Embryonic facial prominence (tissue), 1 donor: ENCODE data around the gene TMPRSS7.
A peak's percentile ranks its signal among the peaks of the same experiment; 100 is the strongest.
"Not testable (repeated sequence)": the region's sequence is repeated elsewhere in the genome, so short reads cannot be mapped to it uniquely, and the experiment has no call there.

Source experiments
- DNase-seq: peaks from one replicate; pipeline ENCODE4 v3.0.0-alpha.2; 2016; ENCODE audit errors: extremely low spot score

The TMPRSS7 gene

DNA sequence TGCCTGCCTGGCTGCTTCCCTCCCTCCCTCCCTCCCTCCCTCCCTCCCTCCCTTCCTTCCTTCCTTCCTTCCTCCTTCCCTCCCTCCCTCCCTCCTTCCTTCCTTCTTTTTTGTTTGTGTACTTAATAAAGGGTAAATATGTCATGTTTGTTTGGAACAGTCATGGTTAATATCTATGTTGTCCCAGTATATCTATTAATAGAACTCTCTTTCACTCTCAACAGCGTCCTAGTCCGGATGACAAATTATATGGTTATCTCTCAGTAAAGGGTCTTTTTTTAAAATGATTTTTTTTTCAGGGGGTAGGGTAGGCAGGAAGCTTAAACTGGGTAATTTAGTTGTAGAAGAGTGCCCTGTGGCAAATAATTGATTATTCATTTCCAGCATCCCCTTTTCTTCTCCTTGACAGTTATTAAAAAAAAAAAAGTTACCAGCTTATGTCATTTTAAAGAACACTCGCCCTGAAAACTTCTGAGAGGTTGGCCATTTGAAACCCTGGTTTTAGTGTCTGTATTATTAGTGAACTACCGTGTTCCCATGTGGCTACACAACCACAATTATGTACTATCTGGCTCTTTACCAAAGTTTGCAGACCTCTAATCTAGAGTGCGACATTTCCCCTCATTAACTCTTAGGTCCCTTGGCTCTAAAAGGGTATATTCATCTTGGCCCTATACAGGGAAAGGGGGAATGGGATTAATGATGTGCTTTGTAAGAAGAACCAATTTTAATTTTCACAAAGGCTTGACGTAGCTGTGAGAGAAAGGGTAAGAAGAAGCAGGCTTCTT, 22.1 kb upstream of the TMPRSS7 start:
- DNase-seq = no peak

DNA sequence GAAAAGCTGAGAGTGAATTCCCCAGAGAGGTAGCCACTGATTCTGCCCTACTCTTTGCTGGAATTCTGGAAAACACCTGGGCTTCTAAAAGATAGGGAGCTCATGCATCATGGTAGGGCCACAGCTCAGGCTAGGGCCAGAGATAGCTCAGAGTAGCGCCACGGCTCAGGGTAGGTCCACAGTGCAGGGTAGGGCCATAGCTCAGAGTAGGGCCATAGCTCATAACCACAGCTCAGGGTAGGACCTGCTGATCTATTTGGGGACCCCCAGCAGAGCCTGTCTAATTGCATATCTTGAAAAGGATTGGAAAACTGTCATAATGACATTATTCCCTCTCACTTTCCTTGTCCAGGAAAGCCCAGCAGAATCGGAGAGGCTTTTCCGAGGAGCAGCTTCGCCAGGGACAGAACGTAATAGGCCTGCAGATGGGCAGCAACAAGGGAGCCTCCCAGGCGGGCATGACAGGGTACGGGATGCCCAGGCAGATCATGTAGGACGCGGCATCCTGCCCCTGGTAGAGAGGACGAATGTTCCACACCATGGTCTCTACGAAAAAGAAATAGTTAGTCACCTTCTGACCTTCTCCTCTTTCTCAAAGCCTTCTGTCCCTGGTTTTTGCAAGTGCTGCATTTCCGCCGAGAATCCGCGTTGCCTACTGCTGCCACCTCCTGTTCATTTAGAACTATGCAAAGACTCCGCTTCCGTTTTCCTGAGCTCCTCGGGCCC, 21.3 kb upstream of the TMPRSS7 start:
- peak; percentile 58 for DNase-seq

DNA sequence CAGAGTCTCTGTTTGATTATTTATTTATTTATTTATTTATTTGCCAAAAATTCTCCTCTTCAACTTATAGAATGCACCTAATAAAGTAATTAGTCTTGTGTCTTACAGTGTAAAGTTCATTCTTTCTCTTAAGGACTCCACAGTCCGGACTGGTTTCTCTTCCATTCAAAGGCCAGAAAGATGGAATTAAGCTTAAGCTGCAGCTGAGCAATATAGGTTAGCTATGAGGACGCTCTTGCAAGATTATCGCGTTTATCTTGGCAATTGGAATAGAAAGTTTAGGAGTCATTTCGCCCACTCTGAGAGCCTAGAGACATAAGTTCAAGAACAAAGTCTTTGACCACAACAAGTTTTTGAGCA, 20.8 kb upstream of the TMPRSS7 start:
- no peak for DNase-seq

DNA sequence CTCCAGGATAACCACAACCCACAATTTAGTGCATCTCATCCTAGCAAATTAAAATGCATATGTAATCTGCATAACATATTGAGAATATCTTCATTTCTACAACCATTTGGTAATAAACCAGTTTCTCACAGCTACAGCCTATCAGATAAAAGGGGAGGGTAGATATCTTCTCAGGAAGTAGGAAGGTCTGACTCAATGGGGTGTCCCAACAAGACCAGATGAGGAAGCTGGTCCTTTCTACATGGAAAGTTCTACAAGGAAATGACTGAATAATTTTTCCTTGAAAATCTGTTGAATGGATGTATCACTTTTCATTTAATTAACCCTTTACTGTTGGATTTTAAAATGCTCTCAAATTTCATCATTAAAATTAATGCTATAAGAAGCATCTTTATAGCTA, 17.4 kb upstream of the TMPRSS7 start:
- no peak for DNase-seq

DNA sequence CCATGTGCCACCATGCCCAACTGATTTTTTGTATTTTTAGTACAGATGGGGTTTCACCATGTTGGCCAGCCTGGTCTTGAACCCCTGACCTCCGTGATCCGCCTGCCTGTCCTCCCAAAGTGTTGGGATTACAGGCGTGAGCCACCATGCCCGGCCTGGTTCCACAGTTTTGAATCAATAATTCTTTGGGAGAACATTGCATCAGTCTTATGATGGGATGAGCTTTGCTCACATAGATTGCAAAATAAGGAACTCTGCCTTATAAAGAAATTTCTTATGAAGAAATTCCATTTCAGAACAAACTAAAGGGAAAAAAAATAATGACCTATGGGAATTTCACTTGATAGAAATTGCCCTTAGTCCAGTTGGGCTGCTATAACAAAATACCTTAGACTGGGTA, 15.8 kb upstream of the TMPRSS7 start:
- no peak for DNase-seq

DNA sequence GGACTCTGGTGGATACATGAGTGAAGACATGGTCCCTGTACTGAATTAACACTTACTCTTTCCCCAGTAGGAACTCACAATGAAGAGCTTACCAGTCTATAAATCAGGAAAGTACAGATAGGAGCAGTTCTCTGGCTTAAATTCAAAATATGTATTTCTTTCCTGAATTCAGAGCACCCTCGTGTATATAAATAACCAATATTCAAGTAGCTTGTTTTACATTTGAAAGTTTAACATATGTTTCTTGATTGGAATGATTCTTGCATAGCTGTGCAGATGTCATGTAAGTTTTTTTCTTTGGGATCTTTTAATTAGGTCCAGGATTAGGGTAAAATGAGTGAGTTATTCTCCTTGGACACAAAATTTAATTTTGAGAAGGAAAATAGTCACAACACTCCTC, 14.8 kb upstream of the TMPRSS7 start:
- DNase-seq = no peak

DNA sequence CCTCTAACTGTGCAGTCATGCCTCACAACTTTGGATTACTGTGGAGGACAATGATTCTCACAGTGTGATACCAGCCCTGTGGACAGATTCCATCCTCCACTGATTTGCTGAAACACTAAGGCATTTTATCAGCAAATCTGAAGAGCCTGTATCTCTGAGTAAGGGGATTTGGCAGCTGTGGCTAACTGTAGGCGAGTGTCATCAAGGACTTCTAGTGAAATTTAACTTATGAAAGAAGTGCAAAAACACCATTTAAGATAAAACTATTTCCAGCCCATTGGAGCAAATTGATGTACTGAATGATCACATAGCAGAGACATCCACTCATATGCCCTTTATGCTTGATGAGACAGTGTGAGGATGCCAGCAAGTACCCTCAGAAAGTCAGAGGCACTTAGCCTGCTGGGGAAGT, 13.9 kb upstream of the TMPRSS7 start:
- no peak for DNase-seq

DNA sequence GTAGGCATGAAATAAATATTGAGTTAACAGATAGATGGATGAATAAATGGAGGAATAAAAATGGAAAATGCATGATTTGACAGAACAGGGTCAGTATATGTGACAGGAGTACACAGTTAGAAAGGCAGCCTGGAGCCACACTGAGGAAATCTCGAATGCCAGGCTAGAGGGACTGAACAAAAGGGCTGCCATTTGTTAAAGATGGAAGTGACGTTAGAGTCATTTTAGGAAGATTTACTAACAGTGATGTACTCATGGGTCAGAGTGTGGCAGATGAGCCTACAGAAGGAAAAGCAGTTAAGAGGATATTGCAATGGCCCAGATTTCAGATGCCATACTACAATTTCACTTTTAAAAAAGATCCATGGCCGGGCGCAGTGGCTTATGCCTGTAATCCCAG, 7.4 kb upstream of the TMPRSS7 start:
- DNase-seq = no peak

DNA sequence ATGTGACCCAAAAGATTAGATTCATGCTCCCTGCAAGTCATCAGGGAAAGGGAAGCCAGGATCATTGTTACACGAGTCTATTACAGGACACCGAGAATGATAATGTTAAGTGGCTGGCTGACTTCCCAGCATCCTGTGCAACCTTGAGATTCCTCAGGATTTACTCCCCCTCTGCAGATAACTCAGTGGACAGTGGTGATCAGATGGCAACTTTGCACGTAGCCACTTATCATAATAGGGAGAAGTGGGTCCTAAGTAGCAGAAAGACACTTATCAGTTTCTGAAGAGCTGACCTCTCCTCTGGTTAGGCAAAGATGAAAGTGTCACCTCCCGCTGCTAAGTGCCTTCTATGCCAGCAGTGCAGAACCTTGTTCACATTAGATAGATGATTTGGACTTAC, 6.7 kb upstream of the TMPRSS7 start:
- DNase-seq = no peak

DNA sequence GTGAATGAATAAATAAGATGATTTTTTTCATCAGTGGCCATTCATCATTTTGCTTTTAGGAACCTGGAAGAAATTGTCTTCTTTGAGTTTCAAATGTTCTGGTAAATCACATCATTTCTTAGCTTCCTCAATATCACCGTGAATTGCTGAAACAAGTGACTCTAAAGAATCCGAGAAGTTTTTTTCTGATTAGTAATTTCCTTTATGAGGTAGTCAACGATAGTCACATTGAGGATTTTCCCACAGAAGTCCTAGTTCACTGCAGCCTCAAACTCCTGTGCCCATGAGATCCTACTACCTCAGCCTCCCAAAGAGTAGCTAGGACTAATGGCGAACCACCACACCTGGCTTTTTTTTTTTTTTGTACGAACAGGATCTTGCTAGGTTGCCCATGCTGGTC, 3.6 kb upstream of the TMPRSS7 start:
- no peak for DNase-seq

DNA sequence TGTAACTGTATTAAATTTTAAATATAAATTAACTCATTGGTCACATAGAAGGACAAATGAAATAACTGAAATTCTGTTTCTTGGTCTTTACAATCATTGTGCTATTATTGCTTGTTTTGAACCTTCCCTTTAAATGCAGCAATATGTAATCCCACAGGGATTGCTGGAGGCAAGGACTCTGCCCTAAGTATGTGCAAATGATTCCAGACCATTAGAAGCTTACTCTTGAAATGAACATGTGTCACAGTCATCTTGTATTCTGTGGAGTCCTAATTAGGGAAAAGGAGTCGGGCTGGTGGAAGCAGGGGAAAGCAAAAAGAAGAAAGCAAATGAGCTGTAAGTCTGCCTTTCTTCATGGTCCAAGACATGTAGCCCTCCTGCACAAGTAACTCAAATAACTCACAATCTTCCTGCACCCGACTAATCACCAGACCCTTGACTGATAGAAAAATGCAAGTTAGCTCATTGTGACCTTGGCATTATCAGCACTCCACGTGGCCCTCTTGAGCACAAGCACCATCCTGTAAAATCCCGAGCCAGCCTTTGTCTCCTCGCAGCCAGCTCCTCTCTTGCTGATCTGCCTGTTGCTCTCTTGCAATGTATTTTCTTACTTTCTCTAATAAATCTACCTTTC, 2.3 kb upstream of the TMPRSS7 start:
- DNase-seq = no peak

DNA sequence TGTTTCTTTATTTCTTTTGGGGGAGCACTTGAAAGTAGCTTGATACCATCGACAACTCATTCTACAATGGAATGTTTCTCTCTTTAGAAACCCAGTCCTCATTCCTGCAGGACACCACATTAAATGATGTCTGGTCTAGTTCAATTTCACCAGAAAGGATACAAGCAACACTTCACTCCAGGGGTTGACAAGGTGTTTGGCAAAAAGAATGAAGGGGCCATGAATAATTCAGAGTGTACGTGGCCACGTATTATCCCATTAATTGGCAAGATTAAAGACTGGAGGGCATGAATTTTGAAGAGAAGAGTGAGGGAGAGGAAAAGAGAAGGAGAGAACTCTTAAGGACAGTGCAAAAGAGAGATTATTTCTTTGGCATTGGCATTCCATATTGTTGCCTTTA, 705 bp downstream of the TMPRSS7 start:
- no peak for DNase-seq

DNA sequence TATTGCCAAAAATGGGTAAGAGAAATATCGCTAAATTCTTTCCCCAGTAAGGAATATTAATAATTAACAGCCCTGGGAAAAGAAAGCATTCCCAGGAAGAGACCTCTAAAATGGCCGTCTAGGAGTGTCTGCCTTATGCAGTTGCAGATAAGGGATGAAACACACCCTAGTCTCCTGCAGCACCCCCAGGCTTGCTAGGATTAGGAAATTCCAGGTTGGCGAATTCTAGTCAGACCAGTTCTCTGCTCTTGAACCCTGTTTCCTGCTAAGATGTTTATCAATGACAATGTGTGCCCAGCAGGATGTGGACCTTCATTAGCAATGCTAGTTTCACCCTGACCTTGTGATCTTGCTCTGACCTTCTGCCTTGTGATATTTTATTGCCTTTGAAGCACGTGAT, 2.7 kb downstream of the TMPRSS7 start:
- not testable (repeated sequence) for DNase-seq

DNA sequence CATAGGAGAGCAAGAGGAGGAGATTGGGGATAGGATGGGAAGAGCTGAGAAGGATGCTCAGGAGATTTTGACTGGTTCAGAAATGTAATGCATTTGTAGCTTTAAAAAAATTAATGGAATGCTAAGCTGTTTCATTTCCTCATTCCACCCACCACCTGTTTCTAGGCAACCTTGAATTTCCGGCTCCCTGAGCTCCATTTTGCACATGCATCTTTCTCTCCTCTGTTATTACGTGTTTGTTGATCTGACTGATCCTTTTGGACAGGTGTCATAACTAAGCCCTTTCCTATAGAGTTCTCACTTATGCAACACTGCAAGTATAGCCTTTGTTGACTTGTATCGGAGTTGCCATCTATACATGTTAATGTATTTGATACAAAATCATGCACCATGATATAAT, 4.3 kb downstream of the TMPRSS7 start:
- DNase-seq = no peak

DNA sequence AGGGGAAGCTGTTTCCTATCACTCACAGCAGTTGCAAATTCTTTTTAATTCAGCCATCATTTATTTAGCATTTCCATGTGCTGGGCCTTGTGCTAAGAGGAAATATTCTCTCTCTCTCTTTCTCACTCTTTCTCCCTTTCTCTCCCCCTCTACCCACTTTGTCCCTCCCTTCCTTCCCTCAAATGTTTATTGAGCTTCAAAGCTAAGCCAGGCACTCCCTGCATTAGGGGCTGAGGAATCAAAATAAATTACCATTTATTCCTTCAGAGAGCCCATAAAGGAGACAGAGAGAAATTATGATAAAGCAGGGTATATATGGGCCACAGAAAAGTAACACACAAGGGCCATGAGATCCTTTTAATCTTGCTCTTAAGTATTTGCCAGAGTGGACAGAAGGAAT, 6.8 kb downstream of the TMPRSS7 start:
- no peak for DNase-seq

DNA sequence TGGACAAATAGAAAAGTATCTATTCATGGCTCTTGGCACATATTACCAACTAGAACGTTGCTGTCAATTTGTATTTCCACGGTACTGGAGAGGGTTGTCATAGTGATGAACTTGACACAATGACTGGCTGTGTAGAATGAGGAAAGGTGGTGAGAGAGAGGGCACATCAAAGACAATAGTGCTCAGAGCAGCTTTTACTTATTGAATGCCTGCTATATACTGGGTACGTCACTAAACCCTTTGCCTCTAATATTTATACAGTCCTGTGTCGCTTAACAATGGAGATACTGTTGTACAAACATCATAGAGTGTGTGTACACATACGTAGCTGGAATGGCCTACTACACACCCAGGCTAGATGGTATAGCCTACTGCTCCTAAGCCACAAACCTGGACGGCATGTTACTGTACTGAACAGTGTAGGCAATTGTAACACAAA, 8.3 kb downstream of the TMPRSS7 start:
- no peak for DNase-seq

DNA sequence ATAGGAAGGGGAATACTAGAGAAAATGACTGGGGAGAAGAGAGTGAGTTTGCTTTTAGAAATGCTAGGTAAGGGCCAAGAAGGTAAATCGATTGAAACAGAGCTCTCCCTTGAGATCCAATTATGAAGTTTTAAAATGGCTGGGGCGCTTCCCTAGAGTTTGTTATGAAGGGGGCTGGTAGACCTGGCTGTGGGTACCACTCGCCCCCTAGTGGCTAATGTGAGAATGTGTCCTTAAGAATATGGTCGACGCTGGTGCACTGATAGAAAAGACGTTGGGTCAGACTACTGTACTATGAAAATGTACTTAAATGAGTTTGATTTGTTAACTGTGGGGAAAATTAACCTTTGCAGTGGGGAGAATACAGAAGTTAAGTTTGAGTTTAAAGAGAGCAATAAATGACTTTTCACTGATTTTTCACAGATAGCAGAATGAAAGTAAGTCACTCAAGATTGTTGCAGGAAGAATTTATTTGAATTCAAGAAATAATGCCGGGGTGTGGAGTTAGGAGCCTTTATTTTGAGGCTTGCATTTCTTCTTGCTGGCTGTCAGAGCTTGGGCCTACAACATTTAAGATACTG, 9.2 kb downstream of the TMPRSS7 start:
- peak; percentile 59 for DNase-seq

DNA sequence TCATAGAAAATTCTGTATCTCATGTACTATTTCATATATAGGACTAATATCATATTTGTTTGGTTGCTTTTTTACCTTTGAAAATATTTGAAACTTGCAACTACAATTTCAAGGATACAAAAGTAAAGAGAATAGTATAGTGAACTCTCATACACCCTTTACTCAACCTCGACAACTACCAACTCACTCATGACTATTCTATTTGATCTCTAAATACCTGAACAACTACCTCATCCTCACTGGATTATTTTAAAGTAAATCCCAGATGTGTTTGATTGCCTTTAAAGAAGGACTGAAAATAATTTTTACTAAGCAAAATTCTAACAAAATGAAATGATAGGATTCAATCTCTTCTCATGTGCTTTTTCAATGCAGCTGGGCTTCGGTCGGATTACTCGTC, 12.1 kb downstream of the TMPRSS7 start:
- no peak for DNase-seq

DNA sequence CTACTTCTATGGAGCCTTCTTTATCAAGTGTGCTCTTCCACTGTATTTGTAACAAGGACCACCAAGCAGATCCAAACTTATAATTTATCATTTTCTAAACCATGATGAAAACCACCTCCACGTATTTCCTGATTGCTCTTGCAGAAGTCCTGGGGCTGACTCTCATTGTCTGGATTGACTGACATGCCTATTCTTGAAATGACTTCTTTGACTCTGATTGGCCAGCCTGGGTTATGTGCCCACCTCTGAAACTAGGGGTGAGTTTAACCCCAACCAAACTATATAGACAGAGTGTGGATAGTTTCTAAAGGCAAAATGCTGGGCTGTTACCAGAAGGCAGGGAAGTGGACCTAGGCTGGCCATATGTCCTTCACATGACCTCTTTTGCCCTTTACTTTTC, 12.7 kb downstream of the TMPRSS7 start:
- DNase-seq = no peak

DNA sequence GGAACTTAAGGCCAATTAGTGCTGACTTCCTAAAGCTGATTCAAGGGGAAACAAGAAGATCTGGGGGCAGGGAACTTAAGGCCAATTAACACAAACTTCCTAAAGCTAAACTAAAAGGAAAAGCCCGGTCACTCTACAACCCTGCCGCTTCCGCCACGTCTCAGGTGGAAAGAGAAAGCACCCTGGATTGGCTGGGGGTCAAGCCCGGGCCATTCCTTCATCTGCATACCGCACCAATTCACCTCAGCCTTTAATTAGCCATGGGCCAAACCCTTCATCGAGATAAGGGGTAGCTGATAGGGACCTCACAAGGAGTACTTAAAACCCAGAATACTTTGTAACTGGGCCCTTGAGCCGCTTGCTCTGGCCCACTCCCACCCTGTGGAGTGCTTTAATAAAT, 14.4 kb downstream of the TMPRSS7 start:
- DNase-seq = no peak

DNA sequence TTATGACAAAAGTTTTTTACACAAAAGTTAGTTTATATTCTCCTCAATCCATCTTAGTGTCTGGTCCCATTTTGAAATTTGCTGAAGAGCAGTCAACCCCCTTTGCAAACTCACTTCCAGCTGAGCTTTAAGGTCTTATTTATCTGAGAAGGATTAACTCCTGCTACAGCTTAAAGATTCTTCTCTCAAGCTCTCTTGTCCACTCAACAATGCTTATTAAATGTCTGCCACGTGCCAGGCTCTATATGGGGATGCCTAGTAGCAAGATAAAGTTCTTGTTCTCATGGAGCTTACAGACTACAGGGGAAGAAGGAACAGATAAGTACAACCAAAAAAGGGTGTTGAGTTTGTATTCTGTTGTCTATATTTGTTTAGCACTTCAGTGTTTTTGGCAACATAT, 18.7 kb downstream of the TMPRSS7 start:
- no peak for DNase-seq

DNA sequence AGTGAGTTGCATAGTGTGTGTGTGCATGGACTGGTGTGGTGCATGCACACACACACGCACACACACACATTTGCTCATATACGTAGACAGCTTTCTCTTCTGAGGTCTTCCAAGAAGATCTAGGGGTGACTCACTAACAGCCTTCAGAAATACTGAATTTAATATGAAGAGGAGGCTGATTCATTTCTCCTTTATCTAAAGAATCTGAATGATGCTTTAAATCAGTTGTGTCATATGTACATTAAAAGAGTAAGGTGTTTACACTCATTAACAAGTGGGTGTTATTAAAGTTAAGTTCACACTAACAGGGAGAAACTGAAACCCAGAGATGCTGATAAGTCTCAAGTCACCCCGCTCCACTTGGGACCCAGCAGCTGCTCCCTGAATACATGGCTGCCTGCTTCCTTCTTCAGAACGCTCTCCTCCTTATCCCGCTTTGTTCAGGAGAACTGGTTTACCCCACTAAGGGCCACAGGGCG, 22.0 kb downstream of the TMPRSS7 start:
- no peak for DNase-seq

DNA sequence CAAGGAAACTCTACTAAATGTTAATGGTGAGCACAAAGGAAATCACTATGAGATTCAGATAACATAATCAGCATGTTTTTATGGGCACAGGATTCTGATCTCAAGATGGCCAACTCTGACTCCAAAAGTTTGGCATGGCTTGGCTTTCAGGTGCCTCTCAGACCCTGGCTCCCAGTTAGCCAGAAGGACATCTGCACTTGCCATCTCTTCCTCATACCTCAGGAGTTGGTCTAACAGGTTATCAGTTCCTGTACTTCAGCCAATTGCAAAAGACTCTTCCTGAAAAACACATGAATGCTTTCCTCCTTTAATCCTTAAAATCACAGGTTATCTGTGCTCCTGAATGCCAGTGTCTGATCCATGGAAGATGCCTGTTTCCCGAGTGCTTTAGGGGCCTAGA, 25.0 kb downstream of the TMPRSS7 start:
- no peak for DNase-seq
